Measurements from ENCODE around the gene GNL1. TPM values are rescaled to one million over a fixed set of nuclear protein-coding genes. Genes with fewer than 3 reads are reported as not detected.

GNL1 gene
- total and polyA plus RNA-seq, 9 of the 15 experiments (the other 6 are each of a cell fraction or from before 2014, with no cell fraction given), result 0.73 to 112 (median 58.0) TPM

DNA sequence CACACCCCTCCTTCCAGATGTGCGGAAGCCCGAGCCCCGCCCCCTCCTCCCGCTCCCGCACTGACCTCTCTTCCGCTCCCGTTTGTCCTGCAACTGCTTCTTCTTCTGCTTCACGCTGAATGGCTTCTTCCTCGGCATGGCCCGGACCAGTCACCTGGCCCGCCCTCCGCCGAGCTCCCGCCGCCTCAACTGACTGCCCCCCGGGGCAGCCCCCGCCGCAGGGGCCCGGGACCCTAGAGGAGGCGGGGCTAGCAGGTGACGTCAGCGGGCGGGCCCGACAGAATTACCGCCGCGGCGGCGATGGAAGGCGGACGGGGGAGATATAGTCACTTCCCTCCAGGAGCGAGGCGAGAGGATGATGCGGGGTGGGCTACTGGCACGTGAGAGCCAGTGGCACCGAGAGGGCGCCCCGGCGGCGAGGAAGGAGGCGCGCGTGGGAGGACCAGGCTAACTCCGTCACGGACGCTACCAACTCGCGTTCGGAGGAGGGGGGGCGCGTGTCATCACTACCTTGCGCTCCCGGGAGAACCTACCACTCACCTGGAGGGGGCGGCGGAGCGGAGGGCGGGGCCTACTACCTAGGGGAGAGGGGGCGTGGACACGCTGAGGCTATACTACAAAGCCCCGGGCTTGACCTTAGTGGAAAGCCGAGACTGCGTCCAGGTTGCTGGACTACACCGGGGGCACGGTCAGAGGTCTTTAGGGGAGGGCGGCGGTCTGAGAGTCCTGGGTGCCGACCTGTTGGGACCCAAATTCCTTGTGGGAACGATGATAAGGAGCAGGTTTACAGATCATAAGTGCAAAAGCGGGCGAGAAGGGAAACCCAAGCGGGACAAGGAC lies at the start of gene GNL1 (continued):
- TF ChIP-seq CUX1 (CRISPR knock-in tag; IDR thresholded peaks at IDR 0.05) (no peak), KHSRP (IDR thresholded peaks at IDR 0.05) (peak; percentile 68), SIX5 (IDR thresholded peaks at IDR 0.05; ENCODE audit: borderline replicate concordance in 1 of 2, insufficient read depth in 1 of 2, low read depth in 1 of 2, low read length in 2 of 2) (peak in 1 of 2 experiments; percentile 61; a peak in 1 of 4 replicates), TBP (optimal IDR thresholded peaks at IDR 0.05; ENCODE audit: low read depth, low read length) (peak; percentile 86), ZNF263 (CRISPR knock-in tag; IDR thresholded peaks at IDR 0.05; ENCODE audit: borderline replicate concordance) (peak; percentile 83), GTF2E2 (tag; IDR thresholded peaks at IDR 0.05) (no peak; the same call in 1 of the 2 replicates), PTBP1 (IDR thresholded peaks at IDR 0.05; ENCODE audit: low read depth, low read length) (0 out of 2 replicates have a peak, but pooled peaks have one; percentile 25), ZNF133 (CRISPR knock-in tag; IDR thresholded peaks at IDR 0.05) (no peak), EZH2 (IDR thresholded peaks at IDR 0.05; ENCODE audit: borderline replicate concordance, low read depth, low read length) (no peak), KLF1 (tag; IDR thresholded peaks at IDR 0.05) (peak; percentile 36; the same call in 1 of the 2 replicates), WHSC1 (IDR thresholded peaks at IDR 0.05; ENCODE audit: low read length) (no peak), BRF2 (IDR thresholded peaks at IDR 0.05; ENCODE audit: borderline replicate concordance, insufficient read depth, insufficient read length) (no peak), MAFG (tag; conservative IDR thresholded peaks at IDR 0.05) (no peak), ARID1B (IDR thresholded peaks at IDR 0.05) (peak; percentile 63; the same call in 1 of the 2 replicates)

All from K562 (cell line).